WI38 (cell line): ENCODE data around the gene RUNX3.

Experiments
- H3K4me3 ChIP-seq: 2 replicates; pipeline ENCODE4 v1.5.1; 2011; ENCODE audit warnings: low read depth, mild to moderate bottlenecking, control low read depth, low read length
- TF ChIP-seq, protein P1 (sequence below): IDR thresholded peaks from 2 replicates; pipeline ENCODE4 v1.5.1; 2012; ENCODE audit warnings: low read depth, mild to moderate bottlenecking, control low read depth, low read length

Gene RUNX3

DNA sequence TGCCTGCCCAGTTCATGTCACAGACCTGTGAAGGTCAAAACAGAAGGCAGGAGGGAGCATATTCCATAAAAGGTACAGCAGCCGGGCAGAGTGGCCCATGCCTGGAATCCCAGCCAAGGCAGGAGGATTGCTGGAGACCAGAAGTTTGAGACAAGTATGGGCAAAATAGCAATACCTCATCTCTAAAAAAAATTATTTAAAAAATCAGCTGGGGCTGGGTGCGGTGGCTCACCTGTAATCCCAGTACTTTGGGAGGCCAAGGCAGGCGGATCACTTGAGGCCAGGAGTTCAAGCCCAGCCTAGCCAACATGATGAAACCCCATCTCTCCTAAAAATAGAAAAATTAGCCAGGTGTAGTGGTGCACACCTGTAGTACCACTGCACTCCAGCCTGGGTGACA, 64.5 kb downstream of the RUNX3 start:
- TF ChIP-seq, protein P1, sequence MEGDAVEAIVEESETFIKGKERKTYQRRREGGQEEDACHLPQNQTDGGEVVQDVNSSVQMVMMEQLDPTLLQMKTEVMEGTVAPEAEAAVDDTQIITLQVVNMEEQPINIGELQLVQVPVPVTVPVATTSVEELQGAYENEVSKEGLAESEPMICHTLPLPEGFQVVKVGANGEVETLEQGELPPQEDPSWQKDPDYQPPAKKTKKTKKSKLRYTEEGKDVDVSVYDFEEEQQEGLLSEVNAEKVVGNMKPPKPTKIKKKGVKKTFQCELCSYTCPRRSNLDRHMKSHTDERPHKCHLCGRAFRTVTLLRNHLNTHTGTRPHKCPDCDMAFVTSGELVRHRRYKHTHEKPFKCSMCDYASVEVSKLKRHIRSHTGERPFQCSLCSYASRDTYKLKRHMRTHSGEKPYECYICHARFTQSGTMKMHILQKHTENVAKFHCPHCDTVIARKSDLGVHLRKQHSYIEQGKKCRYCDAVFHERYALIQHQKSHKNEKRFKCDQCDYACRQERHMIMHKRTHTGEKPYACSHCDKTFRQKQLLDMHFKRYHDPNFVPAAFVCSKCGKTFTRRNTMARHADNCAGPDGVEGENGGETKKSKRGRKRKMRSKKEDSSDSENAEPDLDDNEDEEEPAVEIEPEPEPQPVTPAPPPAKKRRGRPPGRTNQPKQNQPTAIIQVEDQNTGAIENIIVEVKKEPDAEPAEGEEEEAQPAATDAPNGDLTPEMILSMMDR = no peak
- no peak overlapping the region for H3K4me3 ChIP-seq

DNA sequence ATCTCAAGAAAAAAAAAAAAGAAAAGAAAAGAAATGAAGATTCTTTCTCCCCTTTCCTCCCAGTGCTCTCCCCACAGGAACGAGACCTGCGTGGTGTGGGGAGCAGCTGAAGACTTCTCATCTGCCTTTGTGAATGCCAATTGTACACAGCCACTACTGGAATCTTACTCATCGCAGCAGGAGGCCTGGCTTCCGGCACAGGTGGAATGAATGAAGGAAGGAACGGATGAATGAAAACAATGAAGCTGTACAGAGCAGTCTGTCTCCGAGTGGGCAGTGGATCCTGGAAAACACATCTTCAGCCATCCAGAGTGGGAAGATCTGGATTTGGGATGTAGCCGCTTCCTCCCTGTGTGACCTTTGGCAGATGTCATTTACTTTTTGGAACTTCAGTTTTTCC, 64.9 kb downstream of the RUNX3 start:
- TF ChIP-seq, protein P1 = no peak
- no peak overlapping the region for H3K4me3 ChIP-seq

DNA sequence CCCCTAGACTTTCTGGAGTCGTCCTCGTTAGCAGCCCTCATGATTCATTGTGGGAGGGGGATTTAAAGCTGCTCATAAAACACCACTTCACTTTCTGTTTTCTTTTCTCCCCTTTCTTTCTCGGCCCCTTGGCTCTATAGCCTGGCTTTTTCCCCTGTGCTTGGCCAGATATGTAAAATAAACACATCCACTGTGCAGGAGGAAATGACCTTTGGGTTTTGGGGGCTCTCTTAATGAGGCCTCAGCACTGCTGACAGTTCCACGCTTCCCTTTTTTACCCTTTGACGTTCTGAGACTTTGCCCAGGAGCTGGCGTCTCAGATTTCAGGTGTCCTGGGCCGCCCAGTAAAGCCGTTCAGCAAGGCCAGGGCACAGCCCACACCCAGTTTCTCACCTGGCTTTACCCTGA, 65.7 kb downstream of the RUNX3 start:
- no peak overlapping the region for H3K4me3 ChIP-seq
- TF ChIP-seq, protein P1 = no peak

DNA sequence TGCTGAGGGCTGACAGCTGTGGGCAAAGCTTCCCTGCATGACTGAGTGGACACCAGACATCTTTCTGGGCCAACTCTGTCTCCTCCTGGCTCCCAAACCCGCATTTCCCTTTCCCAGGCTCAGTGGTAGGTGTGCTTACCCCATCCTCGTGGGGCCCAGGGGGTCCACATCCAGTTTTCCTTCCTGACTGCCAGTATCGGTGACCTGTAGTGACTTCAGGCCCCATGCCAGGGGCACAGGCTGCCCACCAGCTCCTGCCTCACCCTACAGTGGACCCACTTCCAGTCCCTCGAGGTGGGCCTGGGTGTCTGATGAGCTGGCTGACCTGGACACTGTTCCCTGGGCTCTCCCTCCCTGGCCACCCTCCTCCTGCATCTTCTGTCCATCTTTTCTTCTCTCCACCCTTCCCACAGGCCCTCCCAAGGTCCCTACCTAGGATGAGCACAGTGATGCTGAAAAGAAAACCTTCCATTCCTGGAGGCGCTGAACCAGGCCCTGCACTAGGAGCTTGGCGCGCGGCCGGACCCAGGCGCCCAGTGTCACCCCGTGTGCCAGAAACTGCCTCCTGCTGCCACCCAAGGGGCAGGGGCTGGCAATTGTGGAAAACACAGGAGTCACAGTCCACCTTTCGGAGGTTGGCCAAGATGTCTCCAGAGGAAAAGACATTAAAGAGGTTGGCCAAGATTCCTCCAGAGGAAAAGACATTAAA, 67.1 kb downstream of the RUNX3 start:
- TF ChIP-seq, protein P1 = no peak

DNA sequence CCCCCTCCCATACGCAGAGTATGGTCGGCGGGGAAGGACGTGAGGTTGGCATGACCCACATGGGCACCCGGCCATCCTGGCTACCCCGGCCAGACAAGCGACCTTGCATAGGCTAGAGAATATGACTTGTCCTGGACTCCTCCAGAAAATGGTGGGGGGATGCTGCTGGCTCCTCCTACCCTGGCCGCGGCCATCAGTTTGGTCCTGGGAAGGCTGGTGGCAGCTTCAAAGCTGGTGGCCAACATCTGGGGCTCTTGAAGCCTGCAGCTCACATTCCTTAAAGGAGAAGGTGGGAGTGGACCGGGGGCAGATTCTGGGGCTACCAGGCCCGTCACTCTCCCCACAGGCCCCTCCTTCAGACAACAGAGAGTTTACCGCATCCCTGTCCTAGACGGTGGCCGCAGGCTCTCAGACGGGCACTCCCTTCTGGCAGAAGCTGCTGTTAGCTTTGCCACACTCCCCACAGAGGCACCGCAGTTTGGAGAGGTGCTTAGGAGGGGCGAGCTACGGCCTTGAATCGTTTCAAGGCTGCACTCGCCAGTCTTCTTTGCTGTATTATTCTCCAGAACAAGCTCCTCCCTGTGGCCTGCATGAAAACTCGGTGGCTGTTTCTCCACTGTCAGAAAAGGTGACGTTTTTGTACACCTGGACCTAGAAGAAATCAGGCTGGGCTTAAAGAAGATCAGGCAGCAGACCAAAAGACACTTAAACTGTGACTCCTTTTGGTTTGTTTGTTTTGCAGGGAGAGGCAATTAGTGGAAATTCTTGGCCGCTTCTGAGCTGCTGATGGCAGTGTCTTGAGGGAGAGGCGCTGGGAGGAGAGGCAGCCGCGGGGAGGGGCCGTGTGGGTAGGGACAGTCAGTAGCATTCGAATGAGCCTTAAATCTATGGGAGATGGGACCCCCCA, 68.0 kb downstream of the RUNX3 start:
- TF ChIP-seq, protein P1 = no peak
- no peak overlapping the region for H3K4me3 ChIP-seq

More for the DNA sequence above, 67.1 kb downstream of the RUNX3 start:
- H3K4me3 ChIP-seq = no peak overlapping the region

DNA sequence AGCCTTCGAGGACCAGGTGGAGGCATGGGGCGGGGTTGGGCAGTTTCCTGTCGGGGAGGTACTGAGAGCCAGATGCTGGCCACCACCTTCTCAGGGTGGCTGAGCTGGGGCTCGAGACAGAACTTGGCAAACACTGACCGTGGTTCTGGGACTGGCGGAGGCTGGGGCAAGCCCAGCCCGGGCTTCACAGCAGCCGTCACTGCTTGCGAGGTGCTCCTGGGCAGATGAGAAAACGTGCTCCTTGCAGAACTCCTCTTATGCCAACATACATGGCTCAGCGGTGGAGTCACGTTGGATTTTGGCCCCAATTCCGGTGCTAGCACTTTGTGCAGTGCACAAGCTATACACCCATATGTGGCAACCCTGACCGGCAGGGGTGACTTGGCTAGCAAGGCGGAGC, 69.2 kb downstream of the RUNX3 start:
- TF ChIP-seq, protein P1 = no peak
- no peak overlapping the region for H3K4me3 ChIP-seq
